Smooth muscle cell (in vitro differentiated cells): ENCODE results near the gene SLC23A2. TPM values are rescaled to one million over a fixed set of nuclear protein-coding genes. Genes with fewer than 3 reads are reported as not detected.
"Not testable (repeated sequence)": the region's sequence is repeated elsewhere in the genome, so short reads cannot be mapped to it uniquely, and the experiment has no call there.

Experiments used
- DNase-seq: peaks from one replicate; lab custom pipeline; 2025; ENCODE audit not compliant: unreplicated experiment; lab: John Stamatoyannopoulos, UW
- H2AFZ ChIP-seq: fragments of 200-600 bp; sonication (generic); 2 replicates; pipeline ENCODE4 v1.6.0; 2016; ENCODE audit warnings: antibody characterized with exemption, low read depth, mild to moderate bottlenecking
- H3F3A ChIP-seq: fragments of 200-600 bp; sonication (generic); 2 replicates; pipeline ENCODE4 v1.6.0; 2017; ENCODE audit warnings: antibody characterized with exemption, low read depth
- H3K27ac ChIP-seq: fragments of 200-600 bp; sonication (generic); 2 replicates; pipeline ENCODE4 v1.5.1; 2016; ENCODE audit warnings: low read depth, mild to moderate bottlenecking
- H3K27me3 ChIP-seq: fragments of 200-600 bp; sonication (generic); 2 replicates; pipeline ENCODE4 v1.6.1; 2016; ENCODE audit warnings: low read depth, mild to moderate bottlenecking
- H3K36me3 ChIP-seq: fragments of 200-600 bp; sonication (generic); 2 replicates; pipeline ENCODE4 v1.5.1; 2016; ENCODE audit warnings: low read depth
- H3K4me1 ChIP-seq: fragments of 200-600 bp; sonication (generic); 2 replicates; pipeline ENCODE4 v1.5.1; 2016; ENCODE audit warnings: low read depth
- H3K4me2 ChIP-seq: fragments of 200-600 bp; sonication (generic); 2 replicates; pipeline ENCODE4 v1.6.0; 2016; ENCODE audit warnings: mild to moderate bottlenecking
- H3K4me3 ChIP-seq: fragments of 200-600 bp; sonication (generic); 2 replicates; pipeline ENCODE4 v1.5.1; 2016; ENCODE audit warnings: mild to moderate bottlenecking
- H3K79me2 ChIP-seq: fragments of 200-600 bp; sonication (generic); 2 replicates; pipeline ENCODE4 v1.6.0; 2016; ENCODE audit warnings: low read depth, mild to moderate bottlenecking
- H3K9ac ChIP-seq: fragments of 200-600 bp; sonication (generic); 2 replicates; pipeline ENCODE4 v1.6.0; 2016; ENCODE audit warnings: low read depth
- H3K9me3 ChIP-seq: fragments of 200-600 bp; sonication (generic); replicated peaks from 2 replicates; pipeline ENCODE4 v1.5.1; 2016; ENCODE audit warnings: low read depth
- H4K20me1 ChIP-seq: fragments of 200-600 bp; sonication (generic); 2 replicates; pipeline ENCODE4 v1.6.0; 2016; ENCODE audit warnings: low read depth
- CTCF ChIP-seq: fragments of 200-600 bp; sonication (generic); IDR thresholded peaks from 2 replicates; pipeline ENCODE4 v1.5.1; 2017; ENCODE audit warnings: borderline replicate concordance, mild to moderate bottlenecking, antibody characterized with exemption; ENCODE audit not compliant: insufficient read depth, poor library complexity, severe bottlenecking
- WGBS: methylation state at CpG from one replicate; pipeline ENCODE4 v1.1.7; 2016; ENCODE audit warnings: low lambda C conversion rate; 5-methylcytosine and 5-hydroxymethylcytosine counted together
- polyA plus RNA-seq: library from polyadenylated mRNA; unstranded; fragments of >200 nt; fragmentation: Nextera tagmentation; extraction: Ambion mirVana; gene quantifications from 2 replicates; pipeline ENCODE4 v1.2.1, GENCODE V29; 2016
- total RNA-seq: library from RNA; depleted of rRNA; stranded (reverse); fragments of >200 nt; gene quantifications from 2 replicates; pipeline ENCODE4 v1.2.3, GENCODE V29; 2014

Gene SLC23A2
- total and polyA plus RNA-seq, 2 experiments from 2014 or later, result 1.4 to 5.0 TPM

DNA sequence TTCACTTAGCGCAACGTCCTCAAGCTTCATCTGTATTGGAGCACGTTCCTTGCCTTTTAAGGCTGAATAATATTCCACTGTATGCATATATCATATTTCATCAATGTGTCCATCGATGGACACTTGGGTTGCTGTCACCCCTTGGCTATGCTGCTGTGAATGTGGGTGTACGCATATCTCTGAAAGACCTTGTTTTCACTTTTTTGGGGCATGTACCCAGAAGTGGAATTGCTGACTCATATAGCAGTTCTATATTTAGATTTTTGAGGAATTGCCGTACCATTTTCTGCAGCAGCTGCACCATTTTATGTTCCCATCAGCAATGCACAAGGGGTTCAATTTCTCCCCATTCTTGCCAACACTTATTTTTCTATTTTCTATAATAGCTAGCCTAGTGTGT lies 22.8 kb upstream of the SLC23A2 start:
- Histone ChIP-seq H4K20me1 (no peaks in the 10 kb centered on the region), H3K9me3 (no peaks in the 10 kb centered on the region), H3K9ac (no peak overlapping the region), H3K4me3 (no peak overlapping the region), H2AFZ (no peak overlapping the region), H3K36me3 (no peaks in the 10 kb centered on the region), H3F3A (no peaks in the 10 kb centered on the region), H3K27ac (no peak overlapping the region), H3K79me2 (no peaks in the 10 kb centered on the region), H3K4me2 (no peak overlapping the region), H3K4me1 (no peaks in the 10 kb centered on the region), H3K27me3 (no peaks in the 10 kb centered on the region)
- no peak for DNase-seq
- TF ChIP-seq CTCF, result no peak
- WGBS, result 86% methylated on average over 6 of the region's 6 CpGs

GRCh38 chr20:5023171-5023570 lies 21.9 kb upstream of the SLC23A2 start:
- H3K4me1 ChIP-seq, H3K4me3 ChIP-seq, H3K36me3 ChIP-seq, H4K20me1 ChIP-seq, H3K27me3 ChIP-seq, H3K9me3 ChIP-seq, H3K9ac ChIP-seq, H3K27ac ChIP-seq, H3F3A ChIP-seq, H3K4me2 ChIP-seq, H2AFZ ChIP-seq, DNase-seq, H3K79me2 ChIP-seq: not testable (repeated sequence)
- 91% methylated on average over 4 of the region's 4 CpGs for WGBS

DNA sequence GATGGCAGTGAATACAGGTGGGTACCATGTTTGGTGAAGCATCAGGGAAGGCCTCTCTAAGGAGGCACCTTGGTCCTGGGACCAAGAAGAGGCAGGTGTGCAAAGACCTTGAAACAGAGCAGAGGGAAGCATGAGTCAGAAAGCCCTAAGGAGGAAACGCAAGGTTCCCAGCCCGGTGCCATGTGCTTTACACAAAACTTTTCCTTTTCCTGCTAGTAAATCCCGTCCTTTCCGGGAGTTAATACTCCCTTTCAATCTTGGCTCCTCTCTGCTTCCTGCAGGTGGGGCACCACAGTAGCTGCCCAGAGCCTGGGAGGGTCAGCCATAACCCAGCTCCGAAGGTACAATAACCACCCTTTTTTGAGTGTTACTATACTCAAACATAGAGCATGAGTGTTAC lies 19.4 kb upstream of the SLC23A2 start:
- 92% methylated on average over 5 of the region's 5 CpGs for WGBS
- no peak for TF ChIP-seq CTCF
- H3K4me1 ChIP-seq, result no peaks in the 10 kb centered on the region

DNA sequence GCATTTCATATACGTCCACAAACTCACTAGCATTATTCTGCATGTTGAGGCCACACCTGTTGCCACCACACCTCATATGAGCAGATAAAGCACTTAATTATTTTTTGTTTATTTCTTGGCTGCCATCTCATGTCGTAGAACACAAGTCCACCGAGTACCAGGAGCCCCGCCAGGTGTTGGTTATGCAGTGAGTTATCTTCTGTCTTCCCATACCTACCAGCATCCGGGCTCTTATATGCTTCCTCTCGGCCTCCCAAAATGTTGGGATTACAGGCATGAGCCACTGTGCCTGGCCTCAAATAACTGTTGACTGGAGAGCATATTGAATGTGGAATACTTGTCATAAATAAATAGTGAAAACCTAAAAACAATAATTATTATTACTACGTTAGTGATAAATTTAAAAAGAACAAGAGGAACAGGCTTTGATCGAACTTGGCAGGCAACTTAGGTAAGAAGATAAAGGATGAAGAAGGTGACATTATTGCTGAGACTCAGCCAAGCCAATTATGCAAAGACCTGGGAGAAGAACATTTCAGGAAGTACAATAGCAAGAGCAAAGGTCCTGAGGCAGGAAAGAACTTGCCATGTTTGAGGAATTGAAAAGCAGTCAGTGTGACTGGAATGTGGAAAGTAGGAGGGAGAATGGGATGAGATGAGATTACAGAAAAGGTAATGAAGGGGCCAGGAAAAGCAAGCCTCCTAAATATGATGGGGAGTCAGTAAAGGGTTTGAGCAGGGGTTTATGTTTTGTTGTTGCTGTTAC lies 12.6 kb upstream of the SLC23A2 start:
- Histone ChIP-seq H3K9me3 (no peaks in the 10 kb centered on the region), H3K4me2 (no peak overlapping the region), H3K36me3 (no peaks in the 10 kb centered on the region), H3K9ac (no peak overlapping the region), H3K79me2 (no peaks in the 10 kb centered on the region), H3K4me3 (no peak overlapping the region), H3F3A (no peaks in the 10 kb centered on the region), H4K20me1 (no peaks in the 10 kb centered on the region), H3K4me1 (no peaks in the 10 kb centered on the region), H2AFZ (no peak overlapping the region), H3K27me3 (peaks cover 3% of the 10 kb centered on the region), H3K27ac (no peak overlapping the region)
- WGBS, result 91% methylated on average over 8 of the region's 8 CpGs
- TF ChIP-seq CTCF, result no peak
- no peak for DNase-seq

More for the DNA sequence above, 19.4 kb upstream of the SLC23A2 start:
- no peak for DNase-seq
- Histone ChIP-seq H4K20me1 (no peaks in the 10 kb centered on the region), H3K9ac (no peak overlapping the region), H3K79me2 (no peaks in the 10 kb centered on the region), H3K4me2 (no peak overlapping the region), H3K27ac (no peak overlapping the region), H2AFZ (no peak overlapping the region), H3K9me3 (no peaks in the 10 kb centered on the region), H3K36me3 (no peaks in the 10 kb centered on the region), H3F3A (no peaks in the 10 kb centered on the region), H3K27me3 (no peaks in the 10 kb centered on the region), H3K4me3 (no peak overlapping the region)
